SK-N-MC (cell line): ENCODE results near the gene CHD9.

Experiments used
- EZH2 ChIP-seq: fragments of 200-600 bp; sonication (generic); IDR thresholded peaks from one replicate; pipeline ENCODE4 v1.6.1; 2017; ENCODE audit warnings: antibody characterized with exemption
- FOXP2 ChIP-seq: optimal IDR thresholded peaks from 2 replicates; pipeline ENCODE3; 2011; ENCODE audit warnings: mild to moderate bottlenecking, moderate library complexity; ENCODE audit not compliant: insufficient read depth; ENCODE audit errors: extremely low read length, control extremely low read depth
- POLR2AphosphoS5 ChIP-seq: IDR thresholded peaks from 2 replicates; pipeline ENCODE4 v1.6.1; 2012; ENCODE audit warnings: mild to moderate bottlenecking, low read depth, low read length, borderline replicate concordance

DNA sequence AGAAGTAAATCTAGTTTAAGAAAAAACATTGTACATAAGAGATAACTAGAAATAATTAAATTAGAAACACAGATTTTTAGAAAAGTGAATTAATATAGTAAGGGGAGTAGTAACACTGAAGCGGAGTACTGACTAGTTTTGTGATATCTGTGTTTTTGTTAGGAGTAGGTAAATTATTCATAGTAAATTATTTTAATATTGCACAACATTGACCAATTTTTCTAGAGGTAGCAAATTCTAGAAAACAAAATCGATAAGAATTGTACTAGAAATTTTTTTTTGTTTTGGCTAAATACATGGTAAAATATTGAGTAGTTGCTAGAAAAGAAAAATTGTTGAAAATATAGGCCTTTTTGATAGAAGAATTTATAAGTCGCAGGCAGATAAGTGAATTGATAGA is 156.5 kb downstream of the CHD9 start:
- TF ChIP-seq POLR2AphosphoS5, result no peak
- no peak for TF ChIP-seq EZH2
- TF ChIP-seq FOXP2, result no peak
